HG03196 (cell line): ENCODE data around the gene RNGTT.

ENCODE experiments used
- ATAC-seq: cut with Tn5 transposase; IDR thresholded peaks from one replicate; pipeline ENCODE4 v1.9.1; 2021; ENCODE audit not compliant: unreplicated experiment

The RNGTT gene

GRCh38 chr6:88566746-88567534 is 396.5 kb downstream of the RNGTT start:
- no peak for ATAC-seq

- ATAC-seq, result no peak
Measured at GRCh38 chr6:88565836-88566235, 397.6 kb downstream of the RNGTT start.

- ATAC-seq, result no peak
Measured at GRCh38 chr6:88565409-88565811, 398.0 kb downstream of the RNGTT start.

- no peak for ATAC-seq
Measured at GRCh38 chr6:88563277-88563625, 400.2 kb downstream of the RNGTT start.

GRCh38 chr6:88562353-88563276 is 400.8 kb downstream of the RNGTT start:
- no peak for ATAC-seq

GRCh38 chr6:88561954-88562315 is 401.5 kb downstream of the RNGTT start:
- ATAC-seq, result no peak

- ATAC-seq, result no peak
Measured at GRCh38 chr6:88561034-88561953, 402.1 kb downstream of the RNGTT start.
